ENCODE measurements around the gene MRGPRF.

Gene MRGPRF

GRCh38 chr11:69050592-69051380 lies 37.7 kb upstream of the MRGPRF start:
- DNase-seq = no peak

GRCh38 chr11:69049490-69049867 lies 36.4 kb upstream of the MRGPRF start:
- DNase-seq = no peak

GRCh38 chr11:69048694-69049489 lies 35.8 kb upstream of the MRGPRF start, which contains the start of gene TPCN2:
TSS of gene TPCN2 (plus strand) at chr11:69048932. CDS start at chr11:69048998, 66 bp downstream.
- DNase-seq = peak; percentile 91

GRCh38 chr11:69048031-69048693 lies 35.1 kb upstream of the MRGPRF start:
- no peak for DNase-seq

- DNase-seq = no peak
These were observed 31.3 kb upstream of the MRGPRF start for GRCh38 chr11:69044111-69045013.

- DNase-seq = no peak
These were observed 28.5 kb upstream of the MRGPRF start for GRCh38 chr11:69041516-69041915.

GRCh38 chr11:69040581-69041260 lies 27.7 kb upstream of the MRGPRF start:
- DNase-seq = peak; percentile 12

- DNase-seq = no peak
These were observed 27.0 kb upstream of the MRGPRF start for GRCh38 chr11:69040051-69040450.

- DNase-seq = no peak
These were observed 26.5 kb upstream of the MRGPRF start for GRCh38 chr11:69039501-69039900.

- no peak for DNase-seq
These were observed 24.5 kb upstream of the MRGPRF start for GRCh38 chr11:69037544-69037943.

- no peak for DNase-seq
These were observed 24.0 kb upstream of the MRGPRF start for GRCh38 chr11:69037074-69037473.

- DNase-seq = no peak
These were observed 22.9 kb upstream of the MRGPRF start for GRCh38 chr11:69035946-69036340.

- DNase-seq = no peak
These were observed 22.3 kb upstream of the MRGPRF start for GRCh38 chr11:69035150-69035945.

GRCh38 chr11:69034123-69034867 lies 21.2 kb upstream of the MRGPRF start:
- DNase-seq = no peak

GRCh38 chr11:69033431-69033830 lies 20.4 kb upstream of the MRGPRF start:
- DNase-seq = no peak

- no peak for DNase-seq
These were observed 19.8 kb upstream of the MRGPRF start for GRCh38 chr11:69032833-69033232.

GRCh38 chr11:69030301-69030700 lies 17.3 kb upstream of the MRGPRF start:
- DNase-seq = no peak

- no peak for DNase-seq
These were observed 14.8 kb upstream of the MRGPRF start for GRCh38 chr11:69027704-69028372.

- DNase-seq = no peak
These were observed 11.5 kb upstream of the MRGPRF start for GRCh38 chr11:69024509-69024908.

GRCh38 chr11:69022260-69022659 lies 9.2 kb upstream of the MRGPRF start:
- DNase-seq = no peak
